HepG2 (cell line): ENCODE measurements around the gene SLC4A5. TPM values are rescaled to one million over a fixed set of nuclear protein-coding genes. Genes with fewer than 3 reads are reported as not detected.

Experiments
- ATAC-seq: fragments of 200-7000 bp; cut with Tn5 transposase; 3 replicates; pipeline ENCODE4 v1.9.1; 2020; ENCODE audit warnings: mild to moderate bottlenecking, moderate library complexity
- BruUV-seq: library from RNA; stranded (reverse); fragments of 400-500 nt; replicated peaks from 2 replicates; lab custom pipeline; 2021; lab: Mats Ljungman, UMichigan
- CTCF ChIA-PET: fragments of 300-600 bp; formaldehyde crosslinking; extraction: SDS; loops from one replicate; lab custom pipeline; 2021; ENCODE audit warnings: low total read pairs, inconsistent platforms, low intra/inter-chr PET ratio; lab: Yijun Ruan, JAX
- POLR2A ChIA-PET: fragments of 350-600 bp; sonication (Branson Sonifier 250); formaldehyde crosslinking; loops from one replicate; lab custom pipeline; 2020; ENCODE audit warnings: antibody characterized with exemption, inconsistent platforms; lab: Yijun Ruan, JAX
- DNase-seq: peaks from one replicate; pipeline ENCODE4 v3.0.0-alpha.2; 2015; ENCODE audit warnings: low spot score
- FAIRE-seq: peaks from 3 replicates; lab custom pipeline; 2011; peaks lifted over from hg19 to GRCh38; lab: Jason Lieb, UNC
- H2AFZ ChIP-seq: one replicate; pipeline ENCODE4 v1.6.1; 2011; ENCODE audit warnings: low read length, inconsistent platforms
- H3K27ac ChIP-seq: fragments of 300-600 bp; 3 replicates; pipeline ENCODE4 v1.8.0; 2011; ENCODE audit warnings: mixed run types, mild to moderate bottlenecking, mixed read lengths, low read length, inconsistent platforms; ENCODE audit not compliant: insufficient read depth; ENCODE audit errors: extremely low read length
- H3K27me3 ChIP-seq, 2 experiments: fragments of 200-600 bp in 1 of 2; 2 replicates in 1 of 2; 3 replicates in 1 of 2; pipeline versions ENCODE4 v1.6.0 to v1.8.0; 2011; ENCODE audit warnings: low read length in 2 of 2, mild to moderate bottlenecking in 2 of 2, moderate library complexity in 2 of 2, inconsistent platforms in 1 of 2; ENCODE audit not compliant: insufficient read depth in 2 of 2, control insufficient read depth in 1 of 2
- H3K36me3 ChIP-seq, 2 experiments: fragments of 200-600 bp in 1 of 2; replicated peaks in 1 of 2; 2 replicates in 1 of 2; 3 replicates in 1 of 2; pipeline versions ENCODE4 v1.5.1 to v1.8.0; 2011; ENCODE audit warnings: low read length in 2 of 2, inconsistent platforms in 1 of 2; ENCODE audit not compliant: insufficient read depth in 2 of 2, control insufficient read depth in 1 of 2
- H3K4me1 ChIP-seq: 2 replicates; pipeline ENCODE4 v1.5.1; 2012; ENCODE audit warnings: low read length, inconsistent platforms; ENCODE audit not compliant: insufficient read depth
- H3K4me2 ChIP-seq: 2 replicates; pipeline ENCODE4 v1.6.0; 2011; ENCODE audit warnings: low read depth, low read length, inconsistent platforms
- H3K4me3 ChIP-seq, 3 experiments: fragments of 200-600 bp in 1 of 3; sonication (generic), shearing (Covaris generic) in 1 of 3; replicated peaks in 1 of 3; 2 replicates each; pipeline ENCODE4 v1.5.1; 2011 to 2016; ENCODE audit warnings: low read length in 3 of 3, inconsistent platforms in 2 of 3, low read depth in 2 of 3, mild to moderate bottlenecking in 2 of 3, control low read depth in 1 of 3, mixed read lengths in 1 of 3; ENCODE audit not compliant: insufficient read depth in 1 of 3
- H3K79me2 ChIP-seq: one replicate; pipeline ENCODE4 v1.6.1; 2011; ENCODE audit warnings: low read length, inconsistent platforms; ENCODE audit not compliant: insufficient read depth
- H3K9ac ChIP-seq: 2 replicates; pipeline ENCODE4 v1.6.0; 2011; ENCODE audit warnings: mild to moderate bottlenecking, low read depth, low read length, inconsistent platforms; ENCODE audit not compliant: insufficient read depth
- H3K9me3 ChIP-seq: 2 replicates; pipeline ENCODE4 v1.5.1; 2012; ENCODE audit warnings: mild to moderate bottlenecking, low read length
- H4K20me1 ChIP-seq: 2 replicates; pipeline ENCODE4 v1.6.0; 2011; ENCODE audit warnings: inconsistent platforms, mild to moderate bottlenecking, low read length, moderate library complexity; ENCODE audit not compliant: insufficient read depth
- AKNA ChIP-seq: sonication (generic); formaldehyde crosslinking; IDR thresholded peaks from 2 replicates; pipeline ENCODE4 v1.4.0; 2020; ENCODE audit warnings: missing genetic modification reagents, borderline replicate concordance
- EHMT2 ChIP-seq: fragments of 200-600 bp; sonication (generic); IDR thresholded peaks from 2 replicates; pipeline ENCODE4 v1.7.0; 2017; ENCODE audit warnings: antibody characterized with exemption, low read depth, low read length, borderline replicate concordance
- ETS1 ChIP-seq: sonication (generic); formaldehyde crosslinking; IDR thresholded peaks from 2 replicates; pipeline ENCODE4 v1.4.0; 2020; ENCODE audit warnings: missing genetic modification reagents
- KLF13 ChIP-seq: sonication (generic); formaldehyde crosslinking; IDR thresholded peaks from 2 replicates; pipeline ENCODE4 v1.4.0; 2020; ENCODE audit warnings: mild to moderate bottlenecking, missing genetic modification reagents
- NCOA1 ChIP-seq: sonication (generic); formaldehyde crosslinking; IDR thresholded peaks from 2 replicates; pipeline ENCODE4 v1.9.0; 2021; ENCODE audit warnings: missing genetic modification reagents
- NFE2L2 ChIP-seq: fragments of 150-350 bp; IDR thresholded peaks from 2 replicates; pipeline ENCODE4 v1.6.1; 2014; ENCODE audit warnings: low read length
- NR2F6 ChIP-seq, 2 experiments: IDR thresholded peaks; 2 replicates each; pipeline ENCODE4 v1.6.1; 2016; ENCODE audit warnings: antibody characterized with exemption in 1 of 2, mild to moderate bottlenecking in 1 of 2
- PAX8 ChIP-seq: sonication (generic); formaldehyde crosslinking; IDR thresholded peaks from 2 replicates; pipeline ENCODE4 v1.8.0; 2022; ENCODE audit warnings: mild to moderate bottlenecking, missing genetic modification reagents, borderline replicate concordance
- RBM22 ChIP-seq: fragments of 200-400 bp; formaldehyde crosslinking; optimal IDR thresholded peaks from 2 replicates; pipeline ENCODE3; 2017; ENCODE audit warnings: mild to moderate bottlenecking, low read length, moderate library complexity
- YEATS2 ChIP-seq: sonication (generic); formaldehyde crosslinking; IDR thresholded peaks from 2 replicates; pipeline ENCODE4 v1.4.0; 2020; ENCODE audit warnings: missing genetic modification reagents, borderline replicate concordance
- ZNF569 ChIP-seq: sonication (generic); formaldehyde crosslinking; IDR thresholded peaks from 2 replicates; pipeline ENCODE4 v1.5.0; 2020; ENCODE audit warnings: mild to moderate bottlenecking, missing genetic modification reagents, moderate library complexity, borderline replicate concordance
- ZNF644 ChIP-seq: IDR thresholded peaks from 2 replicates; pipeline ENCODE4 v1.6.1; 2016; ENCODE audit warnings: low read depth
- ZNF672 ChIP-seq: sonication (generic); formaldehyde crosslinking; IDR thresholded peaks from 2 replicates; pipeline ENCODE4 v1.8.1; 2022; ENCODE audit warnings: missing genetic modification reagents
- ZSCAN21 ChIP-seq: sonication (generic); formaldehyde crosslinking; IDR thresholded peaks from 2 replicates; pipeline ENCODE4 v1.8.0; 2022; ENCODE audit warnings: mild to moderate bottlenecking, missing genetic modification reagents, moderate library complexity, borderline replicate concordance
- WGBS: methylation state at CpG from one replicate; pipeline ENCODE4 v1.1.6; 2017; ENCODE audit warnings: low lambda C conversion rate; 5-methylcytosine and 5-hydroxymethylcytosine counted together
- in situ Hi-C: cut with HindIII; loops from 2 replicates; pipeline ENCODE4 v1.10.0; 2017; ENCODE audit warnings: low pct_unique_long_range_greater_than_20kb; ENCODE audit not compliant: extremely low pct_ligation_motif_present
- intact Hi-C: fragments of 100-400 bp; cut with micrococcal nuclease; formaldehyde crosslinking; loops from one replicate; pipeline ENCODE4 v1.10.0; 2022; ENCODE audit not compliant: unreplicated experiment
- polyA plus RNA-seq, 8 experiments: library from polyadenylated mRNA; depleted of rRNA in 3 of 8; stranded (reverse) in 7 of 8; unstranded in 1 of 8; fragments of >200 nt; fragmentation: Illumina TruSeq in 4 of 8; extraction: Trizol in 4 of 8; gene quantifications; 2 replicates each; pipeline versions ENCODE4 v1.2.1 to v1.2.3, GENCODE V29; 2011 to 2016; ENCODE audit warnings: low read depth in 4 of 8, missing spikeins in 1 of 8, mixed read lengths in 1 of 8; ENCODE audit not compliant: insufficient read depth in 1 of 8
- total RNA-seq, 5 experiments: library from RNA; depleted of rRNA; stranded (reverse); fragments of >200 nt; fragmentation: Illumina TruSeq; extraction: Trizol; gene quantifications; 2 replicates each; pipeline ENCODE4 v1.2.3, GENCODE V29; 2016; ENCODE audit warnings: low read depth in 1 of 5
- TF ChIP-seq, protein P1 (sequence below): sonication (generic); formaldehyde crosslinking; IDR thresholded peaks from 2 replicates; pipeline ENCODE4; 2020; ENCODE audit warnings: missing genetic modification reagents, mild to moderate bottlenecking, borderline replicate concordance
- TF ChIP-seq, protein P2 (sequence below): sonication (generic); IDR thresholded peaks from 2 replicates; pipeline ENCODE4 v1.6.1; 2016; ENCODE audit warnings: low read depth, borderline replicate concordance

The SLC4A5 gene
- total and polyA plus RNA-seq, 2 of the 13 experiments (the other 11 are each of a cell fraction or from before 2014, with no cell fraction given): 0.50 TPM; not detected in 1

DNA sequence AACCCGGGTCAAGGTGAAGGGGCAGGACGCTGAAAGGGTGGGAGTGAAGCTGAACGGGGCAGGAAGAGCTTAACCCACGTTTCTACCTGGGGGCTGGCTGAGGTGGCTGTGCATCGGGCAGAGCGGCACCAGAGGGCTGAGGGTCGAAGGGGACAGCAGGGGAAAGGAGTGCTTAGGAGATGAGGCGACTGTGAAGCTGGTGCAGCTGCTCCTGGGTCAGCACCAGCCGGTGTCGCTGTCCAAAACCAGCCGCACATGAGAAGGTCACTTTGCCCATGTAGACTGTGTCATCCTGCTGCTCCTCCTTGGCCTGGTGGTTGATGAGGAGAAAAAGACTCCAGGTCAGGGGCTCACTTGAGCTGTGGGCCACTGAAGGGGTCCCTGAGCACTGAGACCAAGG lies 18.1 kb upstream of the SLC4A5 start:
- Histone ChIP-seq H3K9ac (no peak overlapping the region), H3K9me3 (no peaks in the 10 kb centered on the region), H3K4me3 (no peak overlapping the region), H3K4me2 (no peak overlapping the region), H3K4me1 (no peaks in the 10 kb centered on the region), H3K79me2 (no peaks in the 10 kb centered on the region), H3K27ac (no peak overlapping the region), H3K27me3 (no peaks in the 10 kb centered on the region), H3K36me3 (peaks cover 37 to 68% of the 10 kb centered on the region in 2 experiments), H2AFZ (no peak overlapping the region), H4K20me1 (no peaks in the 10 kb centered on the region)
- ChIA-PET CTCF (no interaction called here), POLR2A (interaction anchor here (1.1 kb wide), 1 partner anchor 30 kb away, joined by 3 read pairs; no protein-coding TSS in a partner anchor)
- in situ Hi-C loops: no loop called here
- FAIRE-seq (no peak), DNase-seq (no peak), ATAC-seq (no peak)
- intact Hi-C loops: no loop called here
- 92% methylated on average over 11 of the region's 11 CpGs for WGBS
- no TSS peak for BruUV-seq
- TF ChIP-seq EHMT2: no peak
- no peak for TF ChIP-seq AKNA
- no peak for TF ChIP-seq NFE2L2
- TF ChIP-seq ZSCAN21 (CRISPR knock-in tag): no peak
- no peak for TF ChIP-seq KLF13 (CRISPR knock-in tag)
- TF ChIP-seq NR2F6 (IDR thresholded peaks at IDR 0.05): no peak
- TF ChIP-seq NR2F6 (CRISPR knock-in tag; IDR thresholded peaks at IDR 0.05): no peak
- TF ChIP-seq ZNF569: no peak
- no peak for TF ChIP-seq PAX8 (CRISPR knock-in tag)
- TF ChIP-seq, protein P1, sequence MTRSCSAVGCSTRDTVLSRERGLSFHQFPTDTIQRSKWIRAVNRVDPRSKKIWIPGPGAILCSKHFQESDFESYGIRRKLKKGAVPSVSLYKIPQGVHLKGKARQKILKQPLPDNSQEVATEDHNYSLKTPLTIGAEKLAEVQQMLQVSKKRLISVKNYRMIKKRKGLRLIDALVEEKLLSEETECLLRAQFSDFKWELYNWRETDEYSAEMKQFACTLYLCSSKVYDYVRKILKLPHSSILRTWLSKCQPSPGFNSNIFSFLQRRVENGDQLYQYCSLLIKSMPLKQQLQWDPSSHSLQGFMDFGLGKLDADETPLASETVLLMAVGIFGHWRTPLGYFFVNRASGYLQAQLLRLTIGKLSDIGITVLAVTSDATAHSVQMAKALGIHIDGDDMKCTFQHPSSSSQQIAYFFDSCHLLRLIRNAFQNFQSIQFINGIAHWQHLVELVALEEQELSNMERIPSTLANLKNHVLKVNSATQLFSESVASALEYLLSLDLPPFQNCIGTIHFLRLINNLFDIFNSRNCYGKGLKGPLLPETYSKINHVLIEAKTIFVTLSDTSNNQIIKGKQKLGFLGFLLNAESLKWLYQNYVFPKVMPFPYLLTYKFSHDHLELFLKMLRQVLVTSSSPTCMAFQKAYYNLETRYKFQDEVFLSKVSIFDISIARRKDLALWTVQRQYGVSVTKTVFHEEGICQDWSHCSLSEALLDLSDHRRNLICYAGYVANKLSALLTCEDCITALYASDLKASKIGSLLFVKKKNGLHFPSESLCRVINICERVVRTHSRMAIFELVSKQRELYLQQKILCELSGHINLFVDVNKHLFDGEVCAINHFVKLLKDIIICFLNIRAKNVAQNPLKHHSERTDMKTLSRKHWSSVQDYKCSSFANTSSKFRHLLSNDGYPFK (CRISPR knock-in tag): no peak
- no peak for TF ChIP-seq ETS1 (CRISPR knock-in tag)
- TF ChIP-seq YEATS2 (CRISPR knock-in tag): no peak
- no peak for TF ChIP-seq ZNF672 (CRISPR knock-in tag)
- TF ChIP-seq, protein P2, sequence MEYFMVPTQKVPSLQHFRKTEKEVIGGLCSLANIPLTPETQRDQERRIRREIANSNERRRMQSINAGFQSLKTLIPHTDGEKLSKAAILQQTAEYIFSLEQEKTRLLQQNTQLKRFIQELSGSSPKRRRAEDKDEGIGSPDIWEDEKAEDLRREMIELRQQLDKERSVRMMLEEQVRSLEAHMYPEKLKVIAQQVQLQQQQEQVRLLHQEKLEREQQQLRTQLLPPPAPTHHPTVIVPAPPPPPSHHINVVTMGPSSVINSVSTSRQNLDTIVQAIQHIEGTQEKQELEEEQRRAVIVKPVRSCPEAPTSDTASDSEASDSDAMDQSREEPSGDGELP: no peak
- TF ChIP-seq NCOA1 (CRISPR knock-in tag): no peak
- no peak for TF ChIP-seq ZNF644
- TF ChIP-seq RBM22: no peak
